A673 (cell line): ENCODE results near the gene RASSF10. TPM values are rescaled to one million over a fixed set of nuclear protein-coding genes. Genes with fewer than 3 reads are reported as not detected.

Source experiments
- BruUV-seq: library from RNA; stranded (reverse); fragments of 400-500 nt; replicated peaks from 2 replicates; lab custom pipeline; 2021; lab: Mats Ljungman, UMichigan
- CTCF ChIA-PET: fragments of 300-600 bp; sonication (Branson Sonifier 250); formaldehyde crosslinking; loops from one replicate; lab custom pipeline; 2022; ENCODE audit warnings: antibody characterized with exemption; lab: Charles Lee
- POLR2A ChIA-PET: fragments of 300-600 bp; sonication (Branson Sonifier 250); formaldehyde crosslinking; loops from one replicate; lab custom pipeline; 2022; ENCODE audit warnings: antibody characterized with exemption; ENCODE audit not compliant: low non-redundant PET; lab: Charles Lee
- DNase-seq: peaks from one replicate; pipeline ENCODE4 v3.0.0-alpha.2; 2015; ENCODE audit warnings: low spot score
- H3K27ac ChIP-seq: fragments of 200-600 bp; sonication (generic); 2 replicates; pipeline ENCODE4 v1.5.1; 2016; ENCODE audit warnings: mixed run types, low read depth, mild to moderate bottlenecking, mixed read lengths, antibody characterized with exemption, low read length; ENCODE audit not compliant: poor library complexity, severe bottlenecking
- H3K27me3 ChIP-seq: fragments of 200-600 bp; sonication (generic); replicated peaks from 2 replicates; pipeline ENCODE4 v1.6.1; 2017; ENCODE audit warnings: mixed run types, low read depth, mild to moderate bottlenecking, mixed read lengths, antibody characterized with exemption, low read length; ENCODE audit not compliant: insufficient read depth, poor library complexity
- H3K36me3 ChIP-seq: fragments of 200-600 bp; sonication (generic); 2 replicates; pipeline ENCODE4 v1.6.1; 2016; ENCODE audit warnings: mixed run types, mild to moderate bottlenecking, mixed read lengths, antibody characterized with exemption, low read length; ENCODE audit not compliant: insufficient read depth, poor library complexity, severe bottlenecking
- H3K4me1 ChIP-seq: fragments of 200-600 bp; sonication (generic); 2 replicates; pipeline ENCODE4 v1.6.1; 2017; ENCODE audit warnings: mixed run types, mild to moderate bottlenecking, mixed read lengths, antibody characterized with exemption, low read length; ENCODE audit not compliant: insufficient read depth, poor library complexity, severe bottlenecking
- H3K4me3 ChIP-seq: fragments of 200-600 bp; sonication (generic); 2 replicates; pipeline ENCODE4 v1.5.1; 2016; ENCODE audit warnings: low read depth, mixed run types, mild to moderate bottlenecking, mixed read lengths, low read length; ENCODE audit not compliant: poor library complexity, severe bottlenecking
- H3K9me3 ChIP-seq: fragments of 200-600 bp; sonication (generic); 2 replicates; pipeline ENCODE4 v1.6.1; 2016; ENCODE audit warnings: mixed run types, low read depth, mild to moderate bottlenecking, mixed read lengths, antibody characterized with exemption, low read length; ENCODE audit not compliant: poor library complexity, severe bottlenecking
- CTCF ChIP-seq: fragments of 300-800, 200-600 bp; sonication (generic); conservative IDR thresholded peaks from 2 replicates; pipeline ENCODE4 v1.5.1; 2017; ENCODE audit warnings: low read depth, mild to moderate bottlenecking, antibody characterized with exemption, low read length, moderate library complexity, mixed read lengths
- EZH2 ChIP-seq: fragments of 200-600 bp; sonication (generic); IDR thresholded peaks from 2 replicates; pipeline ENCODE4 v1.6.1; 2017; ENCODE audit warnings: borderline replicate concordance, low read depth, mild to moderate bottlenecking, mixed read lengths, antibody characterized with exemption, low read length; ENCODE audit not compliant: poor library complexity, severe bottlenecking
- intact Hi-C: fragments of 100-400 bp; cut with micrococcal nuclease; formaldehyde crosslinking; loops from one replicate; pipeline ENCODE4 v1.10.0; 2022; ENCODE audit not compliant: unreplicated experiment
- total RNA-seq: library from RNA; stranded (reverse); gene quantifications from 2 replicates; pipeline ENCODE4 v1.2.3, GENCODE V29; 2021

Gene RASSF10
- total RNA-seq, 1 experiment from 2014 or later, result 0.15 TPM

GRCh38 chr11:12963051-12963450 is 46.1 kb upstream of the RASSF10 start:
- no TSS peak for BruUV-seq
- no peak for DNase-seq
- no peaks in the 10 kb centered on the region for H3K27me3 ChIP-seq
- intact Hi-C loops, result loop anchor here (5.0 kb wide), 2 partner anchors 379 to 631 kb away; no protein-coding TSS in a partner anchor
- ChIA-PET POLR2A (no interaction called here), CTCF (interaction anchor here (0.7 to 2.5 kb wide), 3 partner anchors 632 to 955 kb away, joined by 3 to 11 read pairs (median 4); no protein-coding TSS in a partner anchor)
- H3K36me3 ChIP-seq, result no peaks in the 10 kb centered on the region
- no peaks in the 10 kb centered on the region for H3K9me3 ChIP-seq
- TF ChIP-seq CTCF (no peak), EZH2 (no peak)
- no peaks in the 10 kb centered on the region for H3K4me1 ChIP-seq
- no peak overlapping the region for H3K4me3 ChIP-seq
- no peak overlapping the region for H3K27ac ChIP-seq

- intact Hi-C loops, result loop anchor here (1.0 to 5.0 kb wide), 4 partner anchors 219 to 632 kb away; no protein-coding TSS in a partner anchor
- no peaks in the 10 kb centered on the region for H3K4me1 ChIP-seq
- H3K27me3 ChIP-seq, result no peaks in the 10 kb centered on the region
- peak; percentile 78 for DNase-seq
- ChIA-PET CTCF (interaction anchor here (0.5 to 2.5 kb wide), 6 partner anchors 157 to 956 kb away, joined by 3 to 11 read pairs (median 4); no protein-coding TSS in a partner anchor), POLR2A (no interaction called here)
- no peaks in the 10 kb centered on the region for H3K9me3 ChIP-seq
- no peaks in the 10 kb centered on the region for H3K36me3 ChIP-seq
- no TSS peak for BruUV-seq
- no peak for TF ChIP-seq EZH2
- TF ChIP-seq CTCF, result peak; percentile 85
- H3K27ac ChIP-seq, result no peak overlapping the region
- no peak overlapping the region for H3K4me3 ChIP-seq
Observed at GRCh38 chr11:12963792-12964536, 45.2 kb upstream of the RASSF10 start.

- Histone ChIP-seq H3K4me1 (no peaks in the 10 kb centered on the region), H3K36me3 (no peaks in the 10 kb centered on the region), H3K27me3 (no peaks in the 10 kb centered on the region), H3K4me3 (no peak overlapping the region), H3K27ac (no peak overlapping the region), H3K9me3 (no peaks in the 10 kb centered on the region)
- intact Hi-C loops, result loop anchor here (1.0 to 5.0 kb wide), 4 partner anchors 219 to 632 kb away; no protein-coding TSS in a partner anchor
- CTCF ChIA-PET, result interaction anchor here (1.1 to 2.5 kb wide), 2 partner anchors 219 to 634 kb away, joined by 4 to 11 read pairs; no protein-coding TSS in a partner anchor
- TF ChIP-seq CTCF (no peak), EZH2 (no peak)
- BruUV-seq, result no TSS peak
- POLR2A ChIA-PET, result no interaction called here
- no peak for DNase-seq
Observed at GRCh38 chr11:12964650-12965049, 44.5 kb upstream of the RASSF10 start.
